Urinary bladder (tissue), 4 donors: ENCODE measurements around the gene B3GALT5. TPM values are rescaled to one million over a fixed set of nuclear protein-coding genes. Genes with fewer than 3 reads are reported as not detected.

ENCODE experiments used
- DNase-seq: peaks from one replicate; pipeline ENCODE4 v3.0.0-alpha.2; 2015; ENCODE audit errors: extremely low spot score
- H3K27ac ChIP-seq: one replicate; pipeline ENCODE4 v1.5.1; 2013; ENCODE audit warnings: low read depth, mild to moderate bottlenecking, moderate library complexity
- H3K36me3 ChIP-seq: one replicate; pipeline ENCODE4 v1.6.1; 2013; ENCODE audit warnings: mild to moderate bottlenecking, moderate library complexity; ENCODE audit not compliant: insufficient read depth
- H3K4me1 ChIP-seq: one replicate; pipeline ENCODE4 v1.6.1; 2013; ENCODE audit warnings: mild to moderate bottlenecking, moderate library complexity; ENCODE audit not compliant: insufficient read depth
- H3K4me3 ChIP-seq: one replicate; pipeline ENCODE4 v1.5.1; 2013; ENCODE audit warnings: low read depth, low read length
- WGBS: extraction: QIAGEN DNeasy Blood & Tissue Kit; methylation state at CpG from one replicate; pipeline ENCODE4 v1.1.7; 2013; 5-methylcytosine and 5-hydroxymethylcytosine counted together
- polyA plus RNA-seq: library from polyadenylated mRNA; stranded (reverse); fragments of 200-250 nt; gene quantifications from one replicate; pipeline ENCODE4 v1.2.3, GENCODE V29; 2013
- total RNA-seq: library from RNA; depleted of rRNA; stranded (reverse); fragments of >200 nt; gene quantifications from one replicate; pipeline ENCODE4 v1.2.3, GENCODE V29; 2014
- donor health status: healthy with polysubstance abuse.
- donor health status: healthy.

B3GALT5 gene
- total and polyA plus RNA-seq, 2 donors: 0.18 to 2.0 TPM

DNA sequence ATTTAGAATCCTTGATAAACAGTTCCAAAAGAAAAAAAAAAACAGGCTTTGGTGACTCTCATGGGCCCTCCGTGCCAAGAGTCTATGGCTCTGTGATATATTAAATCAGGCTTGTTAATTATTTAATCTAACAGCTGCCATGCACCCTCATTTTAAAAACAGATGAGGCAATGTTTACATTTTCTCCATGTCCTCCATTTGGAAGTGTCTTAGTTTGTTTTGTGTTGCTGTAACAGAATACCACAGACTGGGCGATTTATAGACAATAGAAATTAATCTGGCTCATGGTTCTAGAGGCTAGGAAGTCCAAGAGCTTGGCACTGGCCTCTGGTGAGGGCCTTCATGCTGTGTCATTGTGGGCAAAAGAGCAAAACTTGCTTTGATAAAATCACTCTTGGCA lies 58.0 kb downstream of the B3GALT5 start:
- H3K4me3 ChIP-seq: no peak overlapping the region
- 58% methylated on average over 2 of the region's 2 CpGs for WGBS
- no peaks in the 10 kb centered on the region for H3K36me3 ChIP-seq
- H3K27ac ChIP-seq: no peak overlapping the region
- no peaks in the 10 kb centered on the region for H3K4me1 ChIP-seq
- DNase-seq: no peak

DNA sequence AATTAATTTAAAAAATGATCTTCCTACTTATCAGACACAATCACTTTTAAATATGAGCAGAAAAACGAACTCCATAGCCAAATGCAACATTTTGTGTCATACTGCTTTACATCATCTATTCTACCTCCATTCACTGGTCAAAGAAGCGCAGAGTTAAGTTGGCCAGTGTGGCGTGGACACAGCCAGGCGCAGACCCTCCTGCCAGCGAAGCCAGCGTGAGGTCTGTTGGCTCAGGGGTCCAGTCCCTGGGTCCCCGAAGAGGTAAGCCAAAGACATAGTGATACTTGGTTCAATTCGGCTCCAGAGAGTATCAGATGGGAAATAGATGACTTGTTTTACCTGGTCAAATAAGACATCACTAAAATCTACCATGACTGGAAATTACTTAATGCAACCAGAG lies 59.2 kb downstream of the B3GALT5 start:
- WGBS: 94% methylated on average over 8 of the region's 8 CpGs

DNA sequence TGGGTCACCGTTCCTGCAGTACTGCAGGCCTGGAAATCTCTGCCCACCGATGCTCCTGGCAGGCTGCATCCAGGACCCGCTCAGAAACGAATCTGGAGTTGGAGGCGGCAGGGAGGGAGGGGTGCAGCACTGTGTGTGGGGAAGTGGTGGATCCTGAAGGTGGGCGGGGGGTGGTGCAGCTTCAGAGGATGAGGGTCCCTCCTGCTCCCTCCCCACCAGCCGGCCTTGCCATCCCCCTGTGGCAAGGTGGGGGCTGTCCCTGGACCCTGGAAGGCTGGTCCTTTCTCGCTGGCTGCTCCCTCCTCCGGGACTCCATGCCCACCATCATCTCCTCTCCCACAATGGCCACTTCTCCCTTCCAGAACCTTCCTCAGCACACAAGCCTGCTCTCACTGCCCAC lies 60.4 kb downstream of the B3GALT5 start:
- Histone ChIP-seq H3K4me3 (no peak overlapping the region), H3K36me3 (no peaks in the 10 kb centered on the region), H3K27ac (no peak overlapping the region), H3K4me1 (no peaks in the 10 kb centered on the region)
- 86% methylated on average over 9 of the region's 9 CpGs for WGBS
- DNase-seq: no peak

More for the DNA sequence above, 59.2 kb downstream of the B3GALT5 start:
- Histone ChIP-seq H3K4me3 (no peak overlapping the region), H3K4me1 (no peaks in the 10 kb centered on the region), H3K36me3 (no peaks in the 10 kb centered on the region), H3K27ac (no peak overlapping the region)
- no peak for DNase-seq

DNA sequence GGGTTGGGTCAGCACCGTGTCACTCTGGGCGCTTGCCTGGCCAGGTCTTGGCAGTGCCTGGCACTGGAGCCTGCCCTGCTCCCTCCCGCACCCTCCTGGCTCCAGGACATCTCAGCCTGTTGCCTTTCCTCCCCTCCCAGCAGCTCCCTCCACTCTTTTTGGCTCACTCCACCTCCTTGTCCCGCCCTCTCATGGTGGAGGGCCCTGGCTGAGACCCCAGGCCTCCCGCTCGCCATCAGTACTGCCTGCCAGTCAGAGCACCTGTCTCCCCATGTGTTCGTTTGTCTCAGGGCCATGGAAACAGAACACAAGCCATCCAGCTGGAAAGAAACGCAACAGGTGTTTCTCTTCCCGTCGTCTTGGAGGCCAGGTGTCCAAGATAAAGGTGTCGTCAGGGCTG lies 61.0 kb downstream of the B3GALT5 start:
- no peak for DNase-seq
- Histone ChIP-seq H3K4me3 (no peak overlapping the region), H3K4me1 (no peaks in the 10 kb centered on the region), H3K36me3 (no peaks in the 10 kb centered on the region), H3K27ac (no peak overlapping the region)
- 77% methylated on average over 11 of the region's 11 CpGs for WGBS

DNA sequence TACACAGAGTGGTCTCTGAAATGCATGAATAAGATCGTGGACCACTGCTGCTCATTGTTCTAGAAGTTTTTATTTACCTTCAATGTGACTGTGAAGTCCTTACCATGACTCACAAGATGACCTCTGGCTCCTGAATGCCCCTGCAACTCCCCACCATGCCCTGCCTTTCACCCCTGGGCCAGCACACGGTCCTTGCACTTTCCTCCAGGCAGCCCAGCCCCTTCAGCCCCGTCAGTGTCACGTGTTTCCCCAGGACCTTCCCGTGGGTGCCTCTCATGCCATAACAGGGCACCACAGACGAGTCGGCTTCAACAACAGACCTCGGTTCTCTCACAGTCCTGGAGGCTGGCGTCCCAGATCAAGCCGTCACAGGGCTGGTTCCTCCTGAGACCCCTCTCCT lies 62.1 kb downstream of the B3GALT5 start:
- Histone ChIP-seq H3K4me1 (no peaks in the 10 kb centered on the region), H3K4me3 (no peak overlapping the region), H3K36me3 (no peaks in the 10 kb centered on the region), H3K27ac (no peak overlapping the region)
- 76% methylated on average over 10 of the region's 10 CpGs for WGBS
- DNase-seq: no peak

DNA sequence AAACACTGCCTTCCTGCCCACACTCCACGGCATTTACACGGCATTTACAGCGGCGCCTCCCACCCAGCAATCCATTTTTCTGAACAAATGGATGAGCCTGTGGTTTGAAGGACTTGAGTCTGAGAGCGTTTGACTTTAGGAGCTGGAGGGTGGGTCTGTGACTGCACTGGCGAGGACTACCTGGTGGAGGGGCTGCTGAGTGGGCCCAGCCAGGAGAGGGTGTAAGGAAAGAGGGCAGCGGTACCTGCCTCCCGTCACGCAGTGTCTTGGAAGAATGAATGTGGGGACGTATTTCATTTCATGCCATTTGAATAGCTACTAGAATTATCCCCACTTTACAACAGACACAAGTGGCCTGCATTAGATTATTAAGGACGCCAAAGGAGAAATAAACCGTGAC lies 62.9 kb downstream of the B3GALT5 start:
- Histone ChIP-seq H3K4me1 (no peaks in the 10 kb centered on the region), H3K27ac (no peak overlapping the region), H3K4me3 (no peak overlapping the region), H3K36me3 (no peaks in the 10 kb centered on the region)
- no peak for DNase-seq
- WGBS: 84% methylated on average over 12 of the region's 12 CpGs

DNA sequence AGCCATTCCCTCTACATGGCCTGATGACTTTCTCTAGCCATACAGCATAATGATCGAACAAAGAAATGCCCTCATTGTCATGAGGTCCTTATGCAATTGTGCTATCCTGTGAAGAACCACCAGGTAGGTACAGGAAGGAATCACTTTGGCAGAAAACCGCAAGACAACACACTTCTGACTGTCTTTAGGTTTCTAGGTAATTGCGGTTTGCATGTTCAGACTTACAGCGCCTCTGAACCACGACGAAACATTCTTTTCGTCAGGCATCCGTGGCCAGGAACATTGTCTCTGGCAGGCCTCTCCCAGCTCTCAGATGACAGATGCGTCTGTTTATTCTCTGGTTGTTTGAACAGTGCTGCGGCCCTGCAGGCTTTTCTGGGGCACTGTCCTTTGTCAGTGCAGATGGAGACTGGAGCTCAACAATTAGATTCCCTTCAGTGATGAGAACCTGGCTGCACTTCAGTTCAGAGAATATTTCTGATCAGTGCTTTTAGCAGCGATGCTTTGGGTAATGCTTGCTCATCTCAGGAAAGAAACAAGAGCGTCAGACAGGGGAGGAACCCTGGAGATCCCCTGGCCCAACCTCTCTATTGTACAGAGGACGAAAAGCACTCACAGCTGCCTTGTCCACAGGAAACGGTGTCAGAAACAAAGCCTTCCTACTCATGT lies 63.4 kb downstream of the B3GALT5 start:
- no peaks in the 10 kb centered on the region for H3K36me3 ChIP-seq
- peak; percentile 60 for DNase-seq
- no peak overlapping the region for H3K4me3 ChIP-seq
- no peaks in the 10 kb centered on the region for H3K4me1 ChIP-seq
- H3K27ac ChIP-seq: no peak overlapping the region
- WGBS: 28% methylated on average over 14 of the region's 14 CpGs

DNA sequence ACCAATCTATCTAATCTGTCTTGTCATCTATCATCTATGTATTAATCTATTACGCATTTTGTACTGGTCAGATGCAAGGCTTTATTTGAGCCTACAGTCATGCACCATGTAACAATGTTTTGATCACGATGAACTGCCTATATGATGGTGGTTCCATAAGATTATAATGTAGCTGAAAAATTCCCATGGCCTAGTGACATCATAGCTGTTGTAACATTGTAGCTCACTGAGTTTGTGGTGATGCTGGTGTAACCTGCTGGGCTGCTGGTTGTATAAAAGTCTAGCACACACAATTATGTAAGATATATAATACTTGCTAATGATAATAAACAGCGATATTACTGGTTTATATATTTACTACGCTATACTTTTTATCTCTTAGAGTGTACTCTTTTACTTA lies 67.5 kb downstream of the B3GALT5 start:
- DNase-seq: no peak
- peaks cover 1% of the 10 kb centered on the region for H3K4me1 ChIP-seq
- H3K27ac ChIP-seq: no peak overlapping the region
- no peaks in the 10 kb centered on the region for H3K36me3 ChIP-seq
- WGBS: 96% methylated on average over 4 of the region's 4 CpGs
- H3K4me3 ChIP-seq: no peak overlapping the region

DNA sequence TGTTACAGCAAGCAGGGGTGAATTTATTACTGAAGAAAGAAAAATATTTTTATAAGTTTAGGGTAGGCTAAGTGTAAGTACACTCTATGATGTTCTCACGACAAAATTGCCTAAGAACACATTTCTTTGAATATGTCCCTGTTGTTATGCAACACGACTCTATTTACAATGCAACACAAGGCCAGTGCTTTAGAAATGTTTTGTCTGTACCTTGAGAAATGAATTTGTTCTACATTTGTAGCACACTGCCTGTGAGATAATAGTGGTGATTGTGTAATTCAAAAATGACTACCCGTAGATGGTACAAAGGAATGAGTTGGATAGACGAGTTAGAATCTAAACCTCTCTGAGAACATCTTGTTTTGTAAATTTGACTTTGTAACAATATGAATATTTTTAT lies 68.5 kb downstream of the B3GALT5 start:
- Histone ChIP-seq H3K27ac (no peak overlapping the region), H3K36me3 (no peaks in the 10 kb centered on the region), H3K4me1 (peaks cover 1% of the 10 kb centered on the region), H3K4me3 (no peak overlapping the region)
- no peak for DNase-seq
- 67% methylated on average over 4 of the region's 4 CpGs for WGBS

DNA sequence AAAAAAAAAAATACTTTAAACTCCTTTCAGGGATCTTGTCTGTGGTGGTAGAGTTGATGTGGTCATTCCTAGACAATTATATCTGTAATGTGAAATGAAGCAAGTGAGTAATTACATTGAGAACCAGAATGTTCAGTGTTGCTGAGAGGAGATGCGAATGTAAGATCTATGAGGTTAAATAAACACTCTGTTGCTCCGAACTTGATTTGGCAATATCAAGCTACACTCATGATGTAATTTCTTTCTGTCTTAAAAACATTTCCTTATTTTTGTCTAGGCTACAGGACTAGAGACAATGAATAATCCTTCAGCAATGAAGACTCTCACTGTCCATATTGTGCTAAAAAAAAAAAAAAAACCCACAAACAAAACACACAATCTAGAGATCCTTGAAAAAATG lies 69.1 kb downstream of the B3GALT5 start:
- H3K36me3 ChIP-seq: no peaks in the 10 kb centered on the region
- H3K4me1 ChIP-seq: peaks cover 1% of the 10 kb centered on the region
- H3K27ac ChIP-seq: no peak overlapping the region
- H3K4me3 ChIP-seq: no peak overlapping the region
- DNase-seq: no peak
- 59% methylated on average over 2 of the region's 2 CpGs for WGBS

DNA sequence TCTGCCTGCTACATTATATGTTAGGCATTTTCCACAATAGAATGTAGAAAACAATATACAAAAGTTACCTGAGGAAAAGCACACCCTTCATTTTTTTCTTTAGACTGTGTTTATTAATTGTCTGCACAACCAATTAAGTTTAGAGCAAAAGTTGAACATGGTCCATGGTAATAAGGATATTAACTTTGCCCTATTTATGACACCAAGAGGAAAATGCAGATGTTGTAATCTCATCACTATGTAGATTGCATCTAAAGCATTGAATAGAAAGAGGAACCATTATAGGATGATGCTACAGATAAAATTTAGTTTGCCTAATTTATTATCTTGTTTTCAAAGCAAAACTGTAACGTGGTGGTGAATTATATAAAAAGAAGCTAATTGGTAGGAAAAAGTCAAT lies 72.5 kb downstream of the B3GALT5 start:
- Histone ChIP-seq H3K36me3 (no peaks in the 10 kb centered on the region), H3K4me3 (no peak overlapping the region), H3K4me1 (peaks cover 1% of the 10 kb centered on the region), H3K27ac (no peak overlapping the region)
- DNase-seq: no peak
- WGBS: 67% methylated on average over 1 of the region's 1 CpG

DNA sequence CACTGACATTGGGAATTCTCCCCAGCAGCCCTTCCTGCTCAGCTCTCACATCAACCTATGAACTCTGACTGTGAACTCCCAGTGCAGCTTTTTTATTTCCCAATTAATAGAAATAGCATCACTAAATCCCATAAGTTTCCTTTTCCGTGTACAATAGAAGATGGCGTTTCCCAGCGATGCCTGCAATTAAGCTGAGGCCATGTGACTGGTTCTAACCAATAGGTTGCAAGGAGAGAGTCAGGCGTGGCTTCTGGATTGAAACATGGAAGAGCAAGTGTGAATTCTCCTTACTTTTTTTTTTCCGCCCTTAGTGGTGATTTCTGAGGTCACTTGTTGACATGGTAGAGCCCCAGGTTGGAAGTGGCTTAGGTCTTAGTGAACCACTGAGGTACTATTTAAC lies 73.3 kb downstream of the B3GALT5 start:
- no peak overlapping the region for H3K27ac ChIP-seq
- no peak for DNase-seq
- no peak overlapping the region for H3K4me3 ChIP-seq
- WGBS: 95% methylated on average over 5 of the region's 5 CpGs
- H3K36me3 ChIP-seq: no peaks in the 10 kb centered on the region
- peaks cover 1% of the 10 kb centered on the region for H3K4me1 ChIP-seq

DNA sequence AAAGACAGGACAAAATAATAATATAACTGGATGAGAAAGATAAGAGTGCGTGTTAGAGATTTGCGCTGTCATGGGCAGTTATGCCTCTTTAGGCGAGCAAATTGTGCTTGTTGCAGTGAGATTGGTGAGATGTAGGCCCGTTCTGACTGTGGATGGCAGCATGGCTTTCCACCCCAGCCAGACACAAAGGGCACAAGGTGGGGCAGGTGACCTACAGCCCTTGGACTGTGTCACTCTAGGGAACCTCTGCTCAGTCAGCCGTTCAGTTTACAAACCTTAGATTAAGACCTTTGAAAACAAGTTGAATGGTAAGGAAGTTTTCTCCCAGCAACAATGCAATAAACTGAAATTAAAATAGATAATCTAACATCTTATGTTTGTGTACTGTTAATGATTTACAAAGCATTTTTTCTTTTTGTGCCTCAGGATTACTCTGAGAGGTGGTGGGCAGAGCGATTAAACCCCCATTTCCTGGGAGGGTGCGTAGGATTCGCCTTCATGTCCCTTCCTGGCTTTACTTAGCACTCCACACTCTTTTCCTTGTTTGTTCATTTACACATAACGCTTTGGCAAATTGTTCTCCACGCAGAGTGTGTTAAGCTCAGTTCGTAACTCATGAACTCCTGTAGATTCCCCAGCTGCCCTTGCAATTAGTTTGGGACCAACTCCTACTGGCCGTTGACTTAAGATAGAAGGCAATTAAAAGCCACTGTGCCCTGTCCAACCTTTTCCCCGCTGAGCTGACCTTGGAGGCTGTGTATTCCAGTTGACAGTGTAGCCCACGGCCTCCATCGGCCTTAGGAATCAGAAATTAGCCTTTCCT lies 74.1 kb downstream of the B3GALT5 start:
- Histone ChIP-seq H3K27ac (no peak overlapping the region), H3K4me3 (no peak overlapping the region), H3K4me1 (no peaks in the 10 kb centered on the region), H3K36me3 (no peaks in the 10 kb centered on the region)
- 80% methylated on average over 15 of the region's 15 CpGs for WGBS
- DNase-seq: no peak

DNA sequence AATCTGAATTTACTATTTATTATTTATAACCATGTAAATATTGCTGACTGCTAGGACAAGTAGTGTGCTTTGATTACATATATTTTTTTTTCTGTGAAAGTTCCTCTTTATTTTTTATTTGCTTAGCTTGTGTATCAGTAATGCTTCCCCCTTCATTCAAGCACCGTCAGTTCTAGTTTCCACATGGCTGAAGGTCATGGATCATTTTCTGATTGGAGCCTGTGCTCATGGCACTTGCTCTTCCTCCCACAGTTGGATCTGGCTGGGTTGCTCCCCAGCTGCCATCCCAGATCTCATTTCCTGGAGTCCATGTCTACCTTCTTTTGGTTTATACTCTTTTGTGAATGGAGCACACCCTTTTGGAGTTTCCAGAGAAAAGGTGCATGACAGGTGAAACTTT lies 75.3 kb downstream of the B3GALT5 start:
- Histone ChIP-seq H3K36me3 (no peaks in the 10 kb centered on the region), H3K27ac (no peak overlapping the region), H3K4me1 (no peaks in the 10 kb centered on the region), H3K4me3 (no peak overlapping the region)
- no peak for DNase-seq
- WGBS: 72% methylated on average over 1 of the region's 1 CpG
